SH-SY5Y (cell line): ENCODE data around the gene MOK.

Experiments used
- GATA2 ChIP-seq: IDR thresholded peaks from 2 replicates; pipeline ENCODE4 v1.6.1; 2011; ENCODE audit warnings: mild to moderate bottlenecking, low read depth, low read length
- GATA3 ChIP-seq: IDR thresholded peaks from 2 replicates; pipeline ENCODE4 v1.6.1; 2011; ENCODE audit warnings: low read depth, mild to moderate bottlenecking, low read length, moderate library complexity

DNA sequence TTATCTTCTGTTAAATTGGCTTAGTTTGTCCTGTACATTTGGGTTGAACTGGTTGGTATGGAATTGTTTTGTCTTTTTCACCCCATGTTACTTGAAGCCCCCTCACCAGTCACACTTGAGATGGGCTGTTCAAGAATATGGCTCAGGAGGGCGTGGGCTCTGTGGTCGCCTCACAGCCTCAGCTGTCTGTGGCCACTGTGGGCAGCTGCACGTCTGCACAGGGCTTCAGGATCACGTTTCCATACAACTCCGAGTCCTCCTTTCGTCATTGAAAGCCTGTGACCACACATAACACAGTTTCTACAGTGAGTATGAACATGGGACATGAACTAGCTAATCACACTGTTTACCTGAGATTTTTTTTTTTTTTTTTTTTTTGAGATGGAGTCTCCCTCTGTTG, 81.3 kb downstream of the MOK start:
- no peak for TF ChIP-seq GATA2
- no peak for TF ChIP-seq GATA3
